Esophagus squamous epithelium (tissue), 4 donors: ENCODE results near the gene RBM6.

Experiments used
- POLR2A ChIP-seq, 4 donors: fragments of 450-650 bp; IDR thresholded peaks; one replicate each; pipeline ENCODE4 v1.6.1; 2017; ENCODE audit warnings: antibody characterized with exemption in 4 of 4, mild to moderate bottlenecking in 4 of 4, moderate library complexity in 3 of 4
- TF ChIP-seq, protein P1 (sequence below), 6 experiments: fragments of 450-650 bp in 4 of 6; fragments of 200-600 bp in 2 of 6; sonication (generic) in 2 of 6; IDR thresholded peaks; one replicate each; pipeline ENCODE4 v1.5.1; 2016 to 2019; ENCODE audit warnings: antibody characterized with exemption in 6 of 6, mild to moderate bottlenecking in 4 of 6, moderate library complexity in 4 of 6

DNA sequence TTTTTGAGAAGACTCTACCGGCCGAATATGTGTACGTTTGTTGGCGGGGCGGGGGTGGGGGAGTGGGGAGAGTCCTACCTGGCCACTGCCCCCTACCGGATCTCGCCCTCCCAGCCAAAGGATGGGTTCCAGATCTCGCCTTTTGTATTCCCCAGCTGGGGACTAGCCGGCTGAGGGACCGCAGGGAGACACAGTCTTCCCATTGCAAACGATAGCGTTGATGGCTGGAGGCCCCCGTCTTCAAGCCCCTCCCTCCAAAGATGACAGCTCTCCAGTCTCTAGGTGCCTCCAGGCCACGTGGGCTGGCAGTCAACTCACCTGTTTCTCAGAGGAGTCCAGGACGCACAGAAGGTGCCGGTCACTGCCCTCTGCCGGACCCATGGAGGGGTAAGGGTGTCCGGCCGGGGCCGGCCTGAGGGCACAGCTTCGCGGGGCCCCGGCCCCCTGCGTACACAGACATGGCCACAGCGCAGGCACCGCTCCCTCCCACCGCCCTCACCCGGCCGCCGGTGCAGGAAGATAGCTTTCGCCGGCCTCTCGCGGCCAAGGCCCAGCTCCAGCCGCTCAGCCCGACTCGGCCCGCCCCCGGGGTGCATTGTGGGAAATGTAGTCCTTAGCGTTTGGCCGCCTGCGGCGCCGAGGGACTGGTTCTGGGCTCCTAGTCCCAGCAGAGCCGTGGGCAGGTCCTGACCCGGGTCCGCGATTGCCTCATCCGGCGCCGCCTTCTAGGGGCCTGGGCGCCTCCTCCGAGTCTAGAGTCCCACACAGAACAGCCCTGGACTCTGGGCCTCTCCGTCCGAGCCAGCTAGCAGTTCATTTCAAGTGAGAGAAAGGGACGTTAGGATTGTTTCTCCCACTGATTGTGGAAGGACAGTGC, 10.4 kb upstream of the RBM6 start, which contains the start of gene MON1A:
- TF ChIP-seq, protein P1, sequence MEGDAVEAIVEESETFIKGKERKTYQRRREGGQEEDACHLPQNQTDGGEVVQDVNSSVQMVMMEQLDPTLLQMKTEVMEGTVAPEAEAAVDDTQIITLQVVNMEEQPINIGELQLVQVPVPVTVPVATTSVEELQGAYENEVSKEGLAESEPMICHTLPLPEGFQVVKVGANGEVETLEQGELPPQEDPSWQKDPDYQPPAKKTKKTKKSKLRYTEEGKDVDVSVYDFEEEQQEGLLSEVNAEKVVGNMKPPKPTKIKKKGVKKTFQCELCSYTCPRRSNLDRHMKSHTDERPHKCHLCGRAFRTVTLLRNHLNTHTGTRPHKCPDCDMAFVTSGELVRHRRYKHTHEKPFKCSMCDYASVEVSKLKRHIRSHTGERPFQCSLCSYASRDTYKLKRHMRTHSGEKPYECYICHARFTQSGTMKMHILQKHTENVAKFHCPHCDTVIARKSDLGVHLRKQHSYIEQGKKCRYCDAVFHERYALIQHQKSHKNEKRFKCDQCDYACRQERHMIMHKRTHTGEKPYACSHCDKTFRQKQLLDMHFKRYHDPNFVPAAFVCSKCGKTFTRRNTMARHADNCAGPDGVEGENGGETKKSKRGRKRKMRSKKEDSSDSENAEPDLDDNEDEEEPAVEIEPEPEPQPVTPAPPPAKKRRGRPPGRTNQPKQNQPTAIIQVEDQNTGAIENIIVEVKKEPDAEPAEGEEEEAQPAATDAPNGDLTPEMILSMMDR (IDR thresholded peaks at IDR 0.05) = peak in 5 of 6 experiments; percentile 15 to 30 (median 24)
- peak in 2 of 4 donors; percentile 34 to 61 for TF ChIP-seq POLR2A (IDR thresholded peaks at IDR 0.05)
